HepG2 (cell line): ENCODE results near the gene TLR5. TPM values are rescaled to one million over a fixed set of nuclear protein-coding genes. Genes with fewer than 3 reads are reported as not detected.

ENCODE experiments used
- ATAC-seq: fragments of 200-7000 bp; cut with Tn5 transposase; 3 replicates; pipeline ENCODE4 v1.9.1; 2020; ENCODE audit warnings: mild to moderate bottlenecking, moderate library complexity
- Bru-seq: library from RNA; stranded (reverse); fragments of 400-500 nt; gene quantifications from one replicate; lab custom pipeline; 2021; lab: Mats Ljungman, UMichigan
- BruChase-seq, 2 experiments: library from RNA; stranded (reverse); fragments of 400-500 nt; gene quantifications; one replicate each; lab custom pipeline; 2021; lab: Mats Ljungman, UMichigan
- BruUV-seq: library from RNA; stranded (reverse); fragments of 400-500 nt; replicated peaks from 2 replicates; lab custom pipeline; 2021; lab: Mats Ljungman, UMichigan
- CTCF ChIA-PET: fragments of 300-600 bp; formaldehyde crosslinking; extraction: SDS; loops from one replicate; lab custom pipeline; 2021; ENCODE audit warnings: low total read pairs, inconsistent platforms, low intra/inter-chr PET ratio; lab: Yijun Ruan, JAX
- POLR2A ChIA-PET: fragments of 350-600 bp; sonication (Branson Sonifier 250); formaldehyde crosslinking; loops from one replicate; lab custom pipeline; 2020; ENCODE audit warnings: antibody characterized with exemption, inconsistent platforms; lab: Yijun Ruan, JAX
- DNase-seq: peaks from one replicate; pipeline ENCODE4 v3.0.0-alpha.2; 2015; ENCODE audit warnings: low spot score
- FAIRE-seq: peaks from 3 replicates; lab custom pipeline; 2011; peaks lifted over from hg19 to GRCh38; lab: Jason Lieb, UNC
- H2AFZ ChIP-seq: one replicate; pipeline ENCODE4 v1.6.1; 2011; ENCODE audit warnings: low read length, inconsistent platforms
- H3K27ac ChIP-seq: fragments of 300-600 bp; 3 replicates; pipeline ENCODE4 v1.8.0; 2011; ENCODE audit warnings: mixed run types, mild to moderate bottlenecking, mixed read lengths, low read length, inconsistent platforms; ENCODE audit not compliant: insufficient read depth; ENCODE audit errors: extremely low read length
- H3K27me3 ChIP-seq, 2 experiments: fragments of 200-600 bp in 1 of 2; 2 replicates in 1 of 2; 3 replicates in 1 of 2; pipeline versions ENCODE4 v1.6.0 to v1.8.0; 2011; ENCODE audit warnings: low read length in 2 of 2, mild to moderate bottlenecking in 2 of 2, moderate library complexity in 2 of 2, inconsistent platforms in 1 of 2; ENCODE audit not compliant: insufficient read depth in 2 of 2, control insufficient read depth in 1 of 2
- H3K36me3 ChIP-seq, 2 experiments: fragments of 200-600 bp in 1 of 2; replicated peaks in 1 of 2; 2 replicates in 1 of 2; 3 replicates in 1 of 2; pipeline versions ENCODE4 v1.5.1 to v1.8.0; 2011; ENCODE audit warnings: low read length in 2 of 2, inconsistent platforms in 1 of 2; ENCODE audit not compliant: insufficient read depth in 2 of 2, control insufficient read depth in 1 of 2
- H3K4me1 ChIP-seq: 2 replicates; pipeline ENCODE4 v1.5.1; 2012; ENCODE audit warnings: low read length, inconsistent platforms; ENCODE audit not compliant: insufficient read depth
- H3K4me2 ChIP-seq: 2 replicates; pipeline ENCODE4 v1.6.0; 2011; ENCODE audit warnings: low read depth, low read length, inconsistent platforms
- H3K4me3 ChIP-seq, 3 experiments: fragments of 200-600 bp in 1 of 3; sonication (generic), shearing (Covaris generic) in 1 of 3; replicated peaks in 1 of 3; 2 replicates each; pipeline ENCODE4 v1.5.1; 2011 to 2016; ENCODE audit warnings: low read length in 3 of 3, inconsistent platforms in 2 of 3, low read depth in 2 of 3, mild to moderate bottlenecking in 2 of 3, control low read depth in 1 of 3, mixed read lengths in 1 of 3; ENCODE audit not compliant: insufficient read depth in 1 of 3
- H3K79me2 ChIP-seq: one replicate; pipeline ENCODE4 v1.6.1; 2011; ENCODE audit warnings: low read length, inconsistent platforms; ENCODE audit not compliant: insufficient read depth
- H3K9ac ChIP-seq: 2 replicates; pipeline ENCODE4 v1.6.0; 2011; ENCODE audit warnings: mild to moderate bottlenecking, low read depth, low read length, inconsistent platforms; ENCODE audit not compliant: insufficient read depth
- H3K9me3 ChIP-seq: 2 replicates; pipeline ENCODE4 v1.5.1; 2012; ENCODE audit warnings: mild to moderate bottlenecking, low read length
- H4K20me1 ChIP-seq: 2 replicates; pipeline ENCODE4 v1.6.0; 2011; ENCODE audit warnings: inconsistent platforms, mild to moderate bottlenecking, low read length, moderate library complexity; ENCODE audit not compliant: insufficient read depth
- JUNB ChIP-seq: sonication (generic); formaldehyde crosslinking; IDR thresholded peaks from 2 replicates; pipeline ENCODE4 v1.8.0; 2022; ENCODE audit warnings: missing genetic modification reagents, mild to moderate bottlenecking, borderline replicate concordance
- MED1 ChIP-seq: sonication (generic); formaldehyde crosslinking; IDR thresholded peaks from 2 replicates; pipeline ENCODE4 v1.4.0; 2020; ENCODE audit warnings: missing genetic modification reagents
- SMAD9 ChIP-seq: sonication (generic); formaldehyde crosslinking; IDR thresholded peaks from 2 replicates; pipeline ENCODE4 v1.5.1; 2020; ENCODE audit warnings: mild to moderate bottlenecking, missing genetic modification reagents
- ZNF446 ChIP-seq: sonication (generic); formaldehyde crosslinking; IDR thresholded peaks from 2 replicates; pipeline ENCODE4 v1.5.0; 2020; ENCODE audit warnings: mild to moderate bottlenecking, missing genetic modification reagents
- ZNF776 ChIP-seq: sonication (generic); formaldehyde crosslinking; IDR thresholded peaks from 2 replicates; pipeline ENCODE4 v1.4.0; 2020; ENCODE audit warnings: mild to moderate bottlenecking, missing genetic modification reagents
- ZSCAN21 ChIP-seq: sonication (generic); formaldehyde crosslinking; IDR thresholded peaks from 2 replicates; pipeline ENCODE4 v1.8.0; 2022; ENCODE audit warnings: mild to moderate bottlenecking, missing genetic modification reagents, moderate library complexity, borderline replicate concordance
- WGBS: methylation state at CpG from one replicate; pipeline ENCODE4 v1.1.6; 2017; ENCODE audit warnings: low lambda C conversion rate; 5-methylcytosine and 5-hydroxymethylcytosine counted together
- in situ Hi-C: cut with HindIII; loops from 2 replicates; pipeline ENCODE4 v1.10.0; 2017; ENCODE audit warnings: low pct_unique_long_range_greater_than_20kb; ENCODE audit not compliant: extremely low pct_ligation_motif_present
- intact Hi-C: fragments of 100-400 bp; cut with micrococcal nuclease; formaldehyde crosslinking; loops from one replicate; pipeline ENCODE4 v1.10.0; 2022; ENCODE audit not compliant: unreplicated experiment
- long read RNA-seq, 2 experiments: library from RNA in 1 of 2; library from polyadenylated mRNA in 1 of 2; stranded (forward) in 1 of 2; unstranded in 1 of 2; transcript quantifications; one replicate each; pipeline ENCODE4 v2.0.0, GENCODE V29; 2019 to 2022
- polyA minus RNA-seq, 3 experiments: library from RNA; depleted of rRNA, polyadenylated mRNA; stranded (reverse); fragments of >200 nt; gene quantifications; 2 replicates each; pipeline ENCODE4 v1.2.3, GENCODE V29; 2011; ENCODE audit warnings: low replicate concordance in 1 of 3
- polyA plus RNA-seq, 8 experiments: library from polyadenylated mRNA; depleted of rRNA in 3 of 8; stranded (reverse) in 7 of 8; unstranded in 1 of 8; fragments of >200 nt; fragmentation: Illumina TruSeq in 4 of 8; extraction: Trizol in 4 of 8; gene quantifications; 2 replicates each; pipeline versions ENCODE4 v1.2.1 to v1.2.3, GENCODE V29; 2011 to 2016; ENCODE audit warnings: low read depth in 4 of 8, missing spikeins in 1 of 8, mixed read lengths in 1 of 8; ENCODE audit not compliant: insufficient read depth in 1 of 8
- total RNA-seq, 5 experiments: library from RNA; depleted of rRNA; stranded (reverse); fragments of >200 nt; fragmentation: Illumina TruSeq; extraction: Trizol; gene quantifications; 2 replicates each; pipeline ENCODE4 v1.2.3, GENCODE V29; 2016; ENCODE audit warnings: low read depth in 1 of 5
- TF ChIP-seq, protein P1 (sequence below): sonication (generic); formaldehyde crosslinking; IDR thresholded peaks from 2 replicates; pipeline ENCODE4 v1.5.1; 2020; ENCODE audit warnings: missing genetic modification reagents, mild to moderate bottlenecking, borderline replicate concordance

Gene TLR5, protein sequence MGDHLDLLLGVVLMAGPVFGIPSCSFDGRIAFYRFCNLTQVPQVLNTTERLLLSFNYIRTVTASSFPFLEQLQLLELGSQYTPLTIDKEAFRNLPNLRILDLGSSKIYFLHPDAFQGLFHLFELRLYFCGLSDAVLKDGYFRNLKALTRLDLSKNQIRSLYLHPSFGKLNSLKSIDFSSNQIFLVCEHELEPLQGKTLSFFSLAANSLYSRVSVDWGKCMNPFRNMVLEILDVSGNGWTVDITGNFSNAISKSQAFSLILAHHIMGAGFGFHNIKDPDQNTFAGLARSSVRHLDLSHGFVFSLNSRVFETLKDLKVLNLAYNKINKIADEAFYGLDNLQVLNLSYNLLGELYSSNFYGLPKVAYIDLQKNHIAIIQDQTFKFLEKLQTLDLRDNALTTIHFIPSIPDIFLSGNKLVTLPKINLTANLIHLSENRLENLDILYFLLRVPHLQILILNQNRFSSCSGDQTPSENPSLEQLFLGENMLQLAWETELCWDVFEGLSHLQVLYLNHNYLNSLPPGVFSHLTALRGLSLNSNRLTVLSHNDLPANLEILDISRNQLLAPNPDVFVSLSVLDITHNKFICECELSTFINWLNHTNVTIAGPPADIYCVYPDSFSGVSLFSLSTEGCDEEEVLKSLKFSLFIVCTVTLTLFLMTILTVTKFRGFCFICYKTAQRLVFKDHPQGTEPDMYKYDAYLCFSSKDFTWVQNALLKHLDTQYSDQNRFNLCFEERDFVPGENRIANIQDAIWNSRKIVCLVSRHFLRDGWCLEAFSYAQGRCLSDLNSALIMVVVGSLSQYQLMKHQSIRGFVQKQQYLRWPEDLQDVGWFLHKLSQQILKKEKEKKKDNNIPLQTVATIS
- total RNA-seq (2016; rRNA removed; fragmentation: Illumina TruSeq; extraction: Trizol) (not detected in 2 replicates), polyA plus RNA-seq (2011; rRNA removed) (not detected in 2 replicates), polyA minus RNA-seq (2011; rRNA and poly(A)+ RNA removed; ENCODE audit: low replicate concordance) (0.05 TPM in 1 of 2 replicates, not detected in the other), Bru-seq, nascent RNA (not detected), BruChase-seq, experiment 1, labeled RNA remaining after a 6-hour chase (percentile 4 among the genes with signal in this experiment), BruChase-seq, experiment 2, labeled RNA remaining after a 2-hour chase (not detected)
- not detected in 2 replicates for total RNA-seq (2016; cell fraction: cytosol; rRNA removed; fragmentation: Illumina TruSeq; extraction: Trizol; ENCODE audit: low read depth)
- total RNA-seq (2016; cell fraction: insoluble cytoplasmic fraction; rRNA removed; fragmentation: Illumina TruSeq; extraction: Trizol): not detected in 2 replicates
- not detected in 2 replicates for total RNA-seq (2016; cell fraction: membrane; rRNA removed; fragmentation: Illumina TruSeq; extraction: Trizol)
- total RNA-seq (2016; cell fraction: nucleus; rRNA removed; fragmentation: Illumina TruSeq; extraction: Trizol): not detected in 2 replicates
- not detected in 2 replicates for polyA plus RNA-seq (2011; cell fraction: cytosol; rRNA removed)
- not detected in 2 replicates for polyA plus RNA-seq (2011; cell fraction: nucleus; rRNA removed)
- polyA plus RNA-seq (2012): not detected in 2 replicates
- not detected in 2 replicates for polyA plus RNA-seq (2016; cell fraction: cytosol; fragmentation: Illumina TruSeq; extraction: Trizol; ENCODE audit: low read depth)
- not detected in 2 replicates for polyA plus RNA-seq (2016; cell fraction: insoluble cytoplasmic fraction; fragmentation: Illumina TruSeq; extraction: Trizol; ENCODE audit: low read depth)
- not detected in 2 replicates for polyA plus RNA-seq (2016; cell fraction: membrane; fragmentation: Illumina TruSeq; extraction: Trizol; ENCODE audit: low read depth)
- polyA plus RNA-seq (2016; cell fraction: nucleus; fragmentation: Illumina TruSeq; extraction: Trizol; ENCODE audit: insufficient read depth, low read depth): not detected in 2 replicates
- not detected in 2 replicates for polyA minus RNA-seq (2011; cell fraction: cytosol; rRNA and poly(A)+ RNA removed)
- polyA minus RNA-seq (2011; cell fraction: nucleus; rRNA and poly(A)+ RNA removed): not detected in 2 replicates
- long read RNA-seq, experiment 1: 0 reads
- long read RNA-seq, experiment 2: 0 reads

DNA sequence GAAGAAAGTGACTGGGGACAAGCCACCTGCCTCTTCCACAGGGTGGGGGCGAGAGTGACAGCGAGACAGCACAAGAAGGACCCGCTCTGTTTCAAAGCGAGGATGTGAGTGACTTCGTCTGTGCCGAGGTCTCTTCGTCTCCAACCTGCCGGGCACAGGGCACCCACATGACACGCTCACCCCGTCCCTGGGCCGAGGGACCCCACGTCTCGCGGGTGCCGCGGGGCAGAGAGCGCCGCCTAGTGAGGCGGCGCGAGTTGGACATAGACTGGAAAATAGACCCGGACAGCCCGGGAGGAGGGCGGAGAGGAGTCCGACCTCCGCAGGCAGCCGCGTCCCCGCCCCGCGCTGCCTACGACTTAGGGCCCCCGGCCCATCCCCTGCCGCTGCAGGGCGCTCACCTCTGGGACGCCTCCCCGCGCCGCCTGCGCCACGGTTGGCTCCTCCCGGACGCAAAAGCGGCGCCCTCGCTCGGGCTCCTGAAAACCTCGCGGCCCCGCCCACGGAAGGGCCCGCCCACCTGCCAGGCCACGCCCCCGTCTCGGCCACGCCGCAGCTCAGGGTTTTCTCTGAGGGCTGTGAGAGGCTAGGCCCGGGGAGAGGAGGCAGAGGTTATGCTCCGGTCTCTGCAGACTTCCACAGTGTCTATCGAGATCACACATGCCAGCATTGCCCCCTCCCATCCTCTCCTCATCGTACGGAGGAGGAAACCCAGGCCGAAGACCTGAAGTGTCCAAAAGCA, at the start of gene TLR5:
TSS of gene TLR5 (minus strand) at position 454 of the 742 bp plus-strand sequence. CDS start 30,217 bp downstream, outside the sequence.
- peak; percentile 61 for ATAC-seq
- Histone ChIP-seq H2AFZ (no peak within 1 kb of the TSS), H3K4me2 (peak within 1 kb of the TSS; percentile 12; the same call in 1 of the 2 replicates), H3K9me3 (no peaks in the 10 kb centered on the region), H3K27me3 (peaks cover 0 to 3% of the 10 kb centered on the region in 2 experiments; a peak in 1 of 5 replicates), H3K36me3 (no peaks in the 10 kb centered on the region), H4K20me1 (no peaks in the 10 kb centered on the region), H3K4me1 (no peaks in the 10 kb centered on the region)
- 77% methylated on average over 6 of the region's 63 CpGs for WGBS
- intact Hi-C loops: loop anchor here (10.0 kb wide), 1 partner anchor 112 kb away; no protein-coding TSS in a partner anchor
- POLR2A ChIA-PET: no interaction called here
- no peak for FAIRE-seq
- no TSS peak for BruUV-seq
- no peak for DNase-seq
- TF ChIP-seq, protein P1, sequence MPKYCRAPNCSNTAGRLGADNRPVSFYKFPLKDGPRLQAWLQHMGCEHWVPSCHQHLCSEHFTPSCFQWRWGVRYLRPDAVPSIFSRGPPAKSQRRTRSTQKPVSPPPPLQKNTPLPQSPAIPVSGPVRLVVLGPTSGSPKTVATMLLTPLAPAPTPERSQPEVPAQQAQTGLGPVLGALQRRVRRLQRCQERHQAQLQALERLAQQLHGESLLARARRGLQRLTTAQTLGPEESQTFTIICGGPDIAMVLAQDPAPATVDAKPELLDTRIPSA (CRISPR knock-in tag): no peak
- no peak for TF ChIP-seq ZNF776 (CRISPR knock-in tag)
- no peak for TF ChIP-seq SMAD9 (CRISPR knock-in tag)
- TF ChIP-seq ZNF446: no peak
- no peak for TF ChIP-seq ZSCAN21 (CRISPR knock-in tag)
- TF ChIP-seq JUNB (CRISPR knock-in tag): no peak
- no peak for TF ChIP-seq MED1
- TF ChIP-seq, all 625 proteins: peak for 0
- in situ Hi-C loops: no loop called here
- Histone ChIP-seq H3K79me2 (no peaks in the 10 kb centered on the region), H3K4me3 (peak within 1 kb of the TSS in 1 of 3 experiments; percentile 4; a peak in 1 of 6 replicates), H3K27ac (no peak within 1 kb of the TSS), H3K9ac (no peak within 1 kb of the TSS)
- CTCF ChIA-PET: no interaction called here
